ENCODE data around the gene C2CD4C. TPM values are rescaled to one million over a fixed set of nuclear protein-coding genes. Genes with fewer than 3 reads are reported as not detected.

The C2CD4C gene
- polyA plus RNA-seq, 4 donors: 0.27 to 3.1 (median 0.80) TPM; not detected in 1

DNA sequence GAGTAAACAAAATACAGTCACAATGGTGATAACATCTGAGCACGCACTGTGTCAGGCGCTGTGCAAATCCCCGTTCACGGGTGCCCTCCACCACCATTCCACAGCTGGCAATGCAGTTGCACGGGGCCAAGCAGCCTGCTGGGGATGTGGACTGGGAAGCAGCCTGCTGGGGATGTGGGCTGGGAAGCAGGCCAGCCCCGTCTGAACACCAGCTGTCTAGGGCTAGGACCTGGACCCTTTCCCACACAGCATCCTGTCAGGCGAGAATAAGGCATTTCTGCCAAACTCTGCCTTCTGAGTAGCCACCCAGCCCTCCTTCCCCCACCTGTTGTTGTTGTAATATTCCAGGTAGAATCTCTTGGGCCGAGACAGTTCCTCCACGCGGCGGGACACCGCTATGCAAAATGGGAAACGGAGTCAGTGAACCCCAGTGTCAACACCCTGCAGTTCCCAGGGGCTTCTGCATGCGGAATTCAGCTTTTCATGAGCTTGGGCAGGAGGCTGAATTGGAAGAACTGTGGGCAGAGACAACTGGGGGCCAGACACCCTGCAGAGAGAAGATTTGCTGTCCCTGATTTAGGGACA, 36.5 kb downstream of the C2CD4C start:
- Histone ChIP-seq H3K27me3 (ENCODE audit: control insufficient read depth in 3 of 3, insufficient read depth in 3 of 3, low read length in 3 of 3) (peaks cover 0 to 14% (median 2%) of the 10 kb centered on the region in 3 donors), H3K36me3 (ENCODE audit: control insufficient read depth in 3 of 3, insufficient read depth in 2 of 3, low read depth in 1 of 3, low read length in 3 of 3) (no peaks in the 10 kb centered on the region), H3K4me1 (ENCODE audit: control insufficient read depth in 3 of 3, insufficient read depth in 2 of 3, low read depth in 1 of 3, low read length in 2 of 3) (no peaks in the 10 kb centered on the region), H3K27ac (ENCODE audit: low read depth in 1 of 3, low read length in 2 of 3) (no peak overlapping the region), H3K9me3 (ENCODE audit: control insufficient read depth in 2 of 2, insufficient read depth in 1 of 2, low read depth in 1 of 2, low read length in 1 of 2) (no peaks in the 10 kb centered on the region), H3K4me3 (ENCODE audit: low read depth in 1 of 3, low read length in 3 of 3) (no peak overlapping the region)
- 46 to 60% (median 59%) methylated on average over 14 of the region's 14 CpGs for WGBS, 3 donors
- DNase-seq (peak in 1 of 2 donors; percentile 39), FAIRE-seq (no peak)

DNA sequence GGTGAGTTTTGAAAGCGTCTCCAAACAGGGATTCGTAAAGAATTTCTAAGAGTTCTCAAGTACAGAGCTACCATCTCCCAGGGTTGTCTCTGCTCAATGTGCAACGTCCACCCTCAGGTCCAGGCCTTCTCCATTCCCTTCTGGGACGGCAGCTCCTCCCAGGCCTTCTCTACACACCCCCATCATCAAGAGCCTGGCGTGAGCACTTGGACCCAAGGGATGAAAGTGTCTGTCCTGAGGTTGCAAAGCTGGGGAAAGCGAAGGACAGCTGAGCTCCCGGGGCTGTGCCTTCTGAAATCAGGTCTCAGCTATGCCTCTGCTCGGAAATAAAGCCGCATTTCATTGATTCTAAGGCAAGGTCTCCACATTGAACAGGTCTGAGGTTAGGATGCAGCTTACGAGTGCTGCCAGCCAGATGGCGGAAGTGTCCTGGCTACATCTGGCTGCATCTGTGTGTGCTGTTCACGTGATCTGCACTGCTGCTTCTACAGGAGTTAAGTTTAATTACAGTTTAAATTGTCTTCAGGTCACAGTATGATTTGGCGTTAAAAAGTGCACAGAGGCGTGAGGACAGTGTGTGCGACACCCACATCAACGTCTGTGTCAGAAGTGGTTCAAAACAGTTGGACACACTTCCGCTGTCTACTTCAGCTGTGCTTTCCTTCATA, 37.3 kb downstream of the C2CD4C start:
- 49 to 54% (median 52%) methylated on average over 17 of the region's 17 CpGs for WGBS, 3 donors
- Histone ChIP-seq H3K4me1 (ENCODE audit: control insufficient read depth in 3 of 3, insufficient read depth in 2 of 3, low read depth in 1 of 3, low read length in 2 of 3) (no peaks in the 10 kb centered on the region), H3K27me3 (ENCODE audit: control insufficient read depth in 3 of 3, insufficient read depth in 3 of 3, low read length in 3 of 3) (peaks cover 0 to 14% (median 2%) of the 10 kb centered on the region in 3 donors), H3K27ac (ENCODE audit: low read depth in 1 of 3, low read length in 2 of 3) (no peak overlapping the region), H3K36me3 (ENCODE audit: control insufficient read depth in 3 of 3, insufficient read depth in 2 of 3, low read depth in 1 of 3, low read length in 3 of 3) (no peaks in the 10 kb centered on the region), H3K4me3 (ENCODE audit: low read depth in 1 of 3, low read length in 3 of 3) (no peak overlapping the region), H3K9me3 (ENCODE audit: control insufficient read depth in 2 of 2, insufficient read depth in 1 of 2, low read depth in 1 of 2, low read length in 1 of 2) (no peaks in the 10 kb centered on the region)
- peak in 1 of 2 donors; percentile 16 for DNase-seq
- FAIRE-seq: no peak

DNA sequence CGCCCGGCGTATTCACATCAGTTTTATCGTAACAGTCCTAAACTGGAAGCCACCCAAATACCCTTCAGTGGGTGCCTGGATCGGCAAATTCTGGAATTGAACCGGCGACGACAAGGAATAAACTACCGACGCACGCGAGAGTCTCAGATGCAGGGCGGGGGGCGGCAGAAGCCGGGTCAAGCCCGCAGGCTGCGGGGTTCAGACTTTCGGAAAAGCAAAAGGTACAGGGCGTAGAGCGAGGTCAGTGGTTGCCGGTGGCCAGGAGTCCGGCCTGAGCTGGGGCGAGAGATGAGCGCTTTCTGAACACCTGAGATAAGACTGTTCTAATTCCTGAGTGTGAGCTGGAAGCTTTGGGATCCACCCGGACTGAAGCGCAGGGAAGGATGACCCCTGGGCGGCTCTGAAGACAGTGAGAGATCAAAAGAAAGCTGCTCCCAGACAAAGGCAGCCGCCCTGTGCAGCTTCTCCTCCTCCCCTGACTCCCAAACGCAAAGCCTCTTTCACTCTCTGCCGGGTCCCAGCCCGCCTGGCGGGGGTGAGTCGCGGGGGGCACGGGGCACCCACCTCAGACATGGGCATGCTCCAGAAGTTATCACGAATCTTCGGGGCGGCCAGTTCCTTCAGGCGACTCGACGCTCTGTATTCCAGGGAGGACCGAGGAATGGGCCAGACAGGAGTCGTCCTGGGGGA, 38.2 kb downstream of the C2CD4C start:
- Histone ChIP-seq H3K4me3 (ENCODE audit: low read depth in 1 of 3, low read length in 3 of 3) (no peak overlapping the region), H3K27me3 (ENCODE audit: control insufficient read depth in 3 of 3, insufficient read depth in 3 of 3, low read length in 3 of 3) (peaks cover 0 to 12% (median 2%) of the 10 kb centered on the region in 3 donors), H3K4me1 (ENCODE audit: control insufficient read depth in 3 of 3, insufficient read depth in 2 of 3, low read depth in 1 of 3, low read length in 2 of 3) (no peaks in the 10 kb centered on the region), H3K27ac (ENCODE audit: low read depth in 1 of 3, low read length in 2 of 3) (no peak overlapping the region), H3K36me3 (ENCODE audit: control insufficient read depth in 3 of 3, insufficient read depth in 2 of 3, low read depth in 1 of 3, low read length in 3 of 3) (no peaks in the 10 kb centered on the region), H3K9me3 (ENCODE audit: control insufficient read depth in 2 of 2, insufficient read depth in 1 of 2, low read depth in 1 of 2, low read length in 1 of 2) (no peaks in the 10 kb centered on the region)
- FAIRE-seq: no peak
- WGBS, 3 donors: 89 to 90% (median 89%) methylated on average over 43 of the region's 43 CpGs
- DNase-seq: no peak

DNA sequence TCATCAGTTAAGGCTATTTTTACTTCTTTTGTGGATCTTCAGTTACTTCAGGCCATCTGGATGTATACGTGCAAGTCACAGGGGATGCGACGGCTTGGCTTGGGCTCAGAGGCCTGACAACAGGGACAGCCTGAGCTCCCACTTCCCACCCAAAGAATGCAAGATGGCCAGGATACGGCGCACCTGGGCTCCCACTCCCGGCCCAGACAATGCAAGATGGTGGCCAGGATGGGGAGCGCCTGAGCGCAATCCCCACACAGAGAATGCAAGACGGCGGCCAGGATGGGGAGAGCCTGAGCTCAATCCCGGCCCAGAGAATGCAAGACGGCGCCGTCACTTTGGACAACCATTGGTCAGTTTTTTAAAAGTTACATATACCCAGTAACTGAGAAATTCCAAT, 39.1 kb downstream of the C2CD4C start:
- Histone ChIP-seq H3K9me3 (ENCODE audit: control insufficient read depth in 2 of 2, insufficient read depth in 1 of 2, low read depth in 1 of 2, low read length in 1 of 2) (no peaks in the 10 kb centered on the region), H3K4me3 (ENCODE audit: low read depth in 1 of 3, low read length in 3 of 3) (no peak overlapping the region), H3K27me3 (ENCODE audit: control insufficient read depth in 3 of 3, insufficient read depth in 3 of 3, low read length in 3 of 3) (peaks cover 0 to 12% (median 2%) of the 10 kb centered on the region in 3 donors), H3K36me3 (ENCODE audit: control insufficient read depth in 3 of 3, insufficient read depth in 2 of 3, low read depth in 1 of 3, low read length in 3 of 3) (no peaks in the 10 kb centered on the region), H3K27ac (ENCODE audit: low read depth in 1 of 3, low read length in 2 of 3) (no peak overlapping the region), H3K4me1 (ENCODE audit: control insufficient read depth in 3 of 3, insufficient read depth in 2 of 3, low read depth in 1 of 3, low read length in 2 of 3) (no peaks in the 10 kb centered on the region)
- FAIRE-seq: no peak
- no peak for DNase-seq
- WGBS, 3 donors: 91 to 97% (median 95%) methylated on average over 13 to 14 of the region's 14 CpGs

DNA sequence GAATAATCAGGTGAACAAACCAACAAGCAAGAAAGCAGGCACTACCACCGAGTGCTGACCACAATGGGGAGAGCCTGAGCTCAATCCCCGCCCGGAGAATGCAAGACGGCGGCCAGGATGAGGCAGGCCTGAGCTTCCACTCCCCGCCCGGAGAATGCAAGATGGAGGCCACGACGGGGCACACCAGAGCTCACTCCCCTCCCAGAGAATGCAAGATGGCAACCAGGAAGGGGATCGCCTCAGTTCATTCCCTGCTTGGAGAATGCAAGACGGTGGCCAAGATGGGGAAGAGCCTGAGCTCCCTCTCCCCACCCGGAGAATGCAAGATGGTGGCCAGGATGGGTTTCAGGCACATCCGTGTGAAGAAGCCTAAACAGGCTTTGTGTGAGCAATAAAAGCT, 39.7 kb downstream of the C2CD4C start:
- WGBS, 3 donors: 85 to 87% (median 85%) methylated on average over 13 of the region's 13 CpGs
- peaks cover 0 to 8% (median 1%) of the 10 kb centered on the region in 3 donors for H3K27me3 ChIP-seq (ENCODE audit: control insufficient read depth in 3 of 3, insufficient read depth in 3 of 3, low read length in 3 of 3)
- FAIRE-seq: no peak

DNA sequence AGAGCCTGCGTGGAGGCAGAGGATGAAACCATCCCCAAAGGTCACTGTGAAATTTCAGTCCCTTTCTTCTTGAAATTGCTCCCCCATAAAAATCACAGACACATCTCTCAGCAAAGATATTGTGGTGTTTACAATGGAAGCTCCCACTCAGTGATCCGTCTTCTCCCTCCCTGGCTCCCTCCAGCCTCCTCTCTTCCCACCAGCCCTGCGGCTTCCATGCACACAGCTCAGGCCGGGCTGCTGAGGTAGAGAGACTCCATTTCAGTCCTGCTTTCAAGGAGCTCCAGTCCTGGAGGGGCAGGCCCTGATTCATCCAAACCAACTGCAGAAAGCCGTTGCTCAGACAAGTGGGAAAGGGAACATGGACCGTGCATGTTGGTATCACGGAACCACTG, 40.3 kb downstream of the C2CD4C start:
- DNase-seq: no peak
- Histone ChIP-seq H3K36me3 (ENCODE audit: control insufficient read depth in 3 of 3, insufficient read depth in 2 of 3, low read depth in 1 of 3, low read length in 3 of 3) (no peaks in the 10 kb centered on the region), H3K4me3 (ENCODE audit: low read depth in 1 of 3, low read length in 3 of 3) (no peak overlapping the region), H3K27ac (ENCODE audit: low read depth in 1 of 3, low read length in 2 of 3) (no peak overlapping the region), H3K27me3 (ENCODE audit: control insufficient read depth in 3 of 3, insufficient read depth in 3 of 3, low read length in 3 of 3) (peaks cover 0 to 6% (median 0%) of the 10 kb centered on the region in 3 donors), H3K9me3 (ENCODE audit: control insufficient read depth in 2 of 2, insufficient read depth in 1 of 2, low read depth in 1 of 2, low read length in 1 of 2) (no peaks in the 10 kb centered on the region), H3K4me1 (ENCODE audit: control insufficient read depth in 3 of 3, insufficient read depth in 2 of 3, low read depth in 1 of 3, low read length in 2 of 3) (no peaks in the 10 kb centered on the region)
- 67 to 81% (median 69%) methylated on average over 7 of the region's 7 CpGs for WGBS, 3 donors
- no peak for FAIRE-seq

More for the DNA sequence above, 39.7 kb downstream of the C2CD4C start:
- Histone ChIP-seq H3K4me1 (ENCODE audit: control insufficient read depth in 3 of 3, insufficient read depth in 2 of 3, low read depth in 1 of 3, low read length in 2 of 3) (no peaks in the 10 kb centered on the region), H3K36me3 (ENCODE audit: control insufficient read depth in 3 of 3, insufficient read depth in 2 of 3, low read depth in 1 of 3, low read length in 3 of 3) (no peaks in the 10 kb centered on the region), H3K9me3 (ENCODE audit: control insufficient read depth in 2 of 2, insufficient read depth in 1 of 2, low read depth in 1 of 2, low read length in 1 of 2) (no peaks in the 10 kb centered on the region), H3K27ac (ENCODE audit: low read depth in 1 of 3, low read length in 2 of 3) (no peak overlapping the region), H3K4me3 (ENCODE audit: low read depth in 1 of 3, low read length in 3 of 3) (no peak overlapping the region)
- DNase-seq: no peak

DNA sequence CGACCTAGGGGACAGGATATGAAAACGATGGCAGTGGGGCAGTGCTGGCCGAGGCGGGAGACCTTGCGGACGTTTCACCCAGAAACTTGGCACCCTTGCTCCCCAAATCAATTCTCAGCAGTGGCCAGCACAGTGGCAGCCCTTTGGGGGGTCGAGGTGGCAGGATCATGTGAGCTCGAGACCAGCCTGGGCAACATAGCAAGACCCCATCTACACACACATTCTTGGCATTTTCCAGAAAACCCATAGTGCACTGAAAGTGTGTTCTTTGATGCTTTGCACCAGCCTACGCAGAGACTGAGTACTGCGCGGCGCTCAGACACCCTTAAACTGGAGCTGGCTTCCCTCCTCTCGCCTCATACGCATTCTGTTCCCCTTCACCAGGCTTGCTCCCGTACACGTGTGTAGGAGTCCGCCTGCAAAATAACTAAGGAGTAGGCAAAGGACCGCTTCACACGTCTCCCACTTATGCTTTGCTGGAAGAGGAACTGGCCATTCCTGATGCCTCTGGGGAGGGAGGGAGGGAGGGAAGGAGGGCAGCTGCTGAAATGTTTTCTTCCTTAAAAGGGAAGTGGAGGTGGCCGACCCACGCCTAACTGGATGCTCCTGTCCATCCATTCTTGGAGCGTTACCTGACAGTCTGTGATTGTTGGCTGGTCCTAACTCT, 40.9 kb downstream of the C2CD4C start:
- WGBS, 3 donors: 74 to 80% (median 74%) methylated on average over 22 of the region's 22 CpGs
- Histone ChIP-seq H3K9me3 (ENCODE audit: control insufficient read depth in 2 of 2, insufficient read depth in 1 of 2, low read depth in 1 of 2, low read length in 1 of 2) (no peaks in the 10 kb centered on the region), H3K4me1 (ENCODE audit: control insufficient read depth in 3 of 3, insufficient read depth in 2 of 3, low read depth in 1 of 3, low read length in 2 of 3) (no peaks in the 10 kb centered on the region), H3K36me3 (ENCODE audit: control insufficient read depth in 3 of 3, insufficient read depth in 2 of 3, low read depth in 1 of 3, low read length in 3 of 3) (no peaks in the 10 kb centered on the region), H3K27me3 (ENCODE audit: control insufficient read depth in 3 of 3, insufficient read depth in 3 of 3, low read length in 3 of 3) (peaks cover 0 to 6% (median 0%) of the 10 kb centered on the region in 3 donors), H3K27ac (ENCODE audit: low read depth in 1 of 3, low read length in 2 of 3) (no peak overlapping the region), H3K4me3 (ENCODE audit: low read depth in 1 of 3, low read length in 3 of 3) (no peak overlapping the region)
- no peak for FAIRE-seq
- DNase-seq: no peak

DNA sequence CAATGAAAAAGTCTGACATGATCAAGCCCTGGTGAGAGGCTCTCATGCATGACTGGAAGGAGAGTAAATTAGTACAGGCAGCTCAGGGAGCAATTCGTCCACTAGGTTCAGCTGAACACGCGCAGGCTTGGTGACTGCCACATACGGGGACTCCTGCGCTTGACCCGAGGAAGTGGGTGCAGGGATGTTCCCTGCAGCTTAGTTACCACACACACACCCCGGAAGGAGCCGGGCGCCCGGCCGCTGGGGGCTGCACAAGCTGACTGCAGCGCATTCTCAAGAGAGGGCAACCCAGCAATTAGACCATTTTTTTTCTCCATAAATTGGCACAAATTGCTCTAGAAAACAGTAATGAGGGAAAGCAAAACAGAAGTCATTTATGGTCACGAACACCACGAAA, 41.4 kb downstream of the C2CD4C start:
- H3K27me3 ChIP-seq (ENCODE audit: control insufficient read depth in 3 of 3, insufficient read depth in 3 of 3, low read length in 3 of 3): peaks cover 0 to 2% (median 0%) of the 10 kb centered on the region in 3 donors
- no peak for FAIRE-seq
- H3K9me3 ChIP-seq (ENCODE audit: control insufficient read depth in 2 of 2, insufficient read depth in 1 of 2, low read depth in 1 of 2, low read length in 1 of 2): no peaks in the 10 kb centered on the region
- no peak overlapping the region for H3K27ac ChIP-seq (ENCODE audit: low read depth in 1 of 3, low read length in 2 of 3)
- no peaks in the 10 kb centered on the region for H3K36me3 ChIP-seq (ENCODE audit: control insufficient read depth in 3 of 3, insufficient read depth in 2 of 3, low read depth in 1 of 3, low read length in 3 of 3)
- WGBS, 3 donors: 84 to 89% (median 85%) methylated on average over 13 to 14 of the region's 14 CpGs
- H3K4me1 ChIP-seq (ENCODE audit: control insufficient read depth in 3 of 3, insufficient read depth in 2 of 3, low read depth in 1 of 3, low read length in 2 of 3): no peaks in the 10 kb centered on the region
- no peak overlapping the region for H3K4me3 ChIP-seq (ENCODE audit: low read depth in 1 of 3, low read length in 3 of 3)
- no peak for DNase-seq
